HL-60 (cell line): Measurements from ENCODE around the gene DNAJB4.

ENCODE experiments used
- DNase-seq, 2 experiments: peaks; one replicate each; pipeline ENCODE4 v3.0.0-alpha.2; 2010 to 2020; ENCODE audit warnings: low read depth in 1 of 2, low spot score in 1 of 2
- H3K27ac ChIP-seq: fragments of 250-450 bp; sonication (Bioruptor Pico); replicated peaks from 2 replicates; pipeline ENCODE4 v1.5.1; 2020; ENCODE audit warnings: mild to moderate bottlenecking, moderate library complexity
- H3K27me3 ChIP-seq: fragments of 250-450 bp; sonication (Bioruptor Pico); 2 replicates; pipeline ENCODE4 v1.5.1; 2021; ENCODE audit warnings: mild to moderate bottlenecking, moderate library complexity; ENCODE audit not compliant: insufficient read depth, poor library complexity, severe bottlenecking
- H3K4me3 ChIP-seq: replicated peaks from 2 replicates; pipeline ENCODE4 v1.5.1; 2011; ENCODE audit warnings: mild to moderate bottlenecking, control low read depth, low read length; ENCODE audit not compliant: insufficient read depth
- GABPA ChIP-seq: IDR thresholded peaks from 2 replicates; pipeline ENCODE4 v1.6.1; 2012; ENCODE audit warnings: low read depth
- POLR2AphosphoS5 ChIP-seq: IDR thresholded peaks from 2 replicates; pipeline ENCODE4 v1.6.1; 2012; ENCODE audit warnings: low read depth
- SPI1 ChIP-seq: IDR thresholded peaks from 2 replicates; pipeline ENCODE4 v1.6.1; 2012; ENCODE audit warnings: low read depth, mild to moderate bottlenecking, borderline replicate concordance
- TF ChIP-seq, protein P1 (sequence below): IDR thresholded peaks from one replicate; pipeline ENCODE4 v1.5.1; 2011; ENCODE audit warnings: low read length, control low read depth, inconsistent platforms; ENCODE audit not compliant: insufficient read depth
- TF ChIP-seq, protein P2 (sequence below): IDR thresholded peaks from 2 replicates; pipeline ENCODE4 v1.6.1; 2012; ENCODE audit warnings: low read depth; ENCODE audit not compliant: insufficient replicate concordance

The DNAJB4 gene

DNA sequence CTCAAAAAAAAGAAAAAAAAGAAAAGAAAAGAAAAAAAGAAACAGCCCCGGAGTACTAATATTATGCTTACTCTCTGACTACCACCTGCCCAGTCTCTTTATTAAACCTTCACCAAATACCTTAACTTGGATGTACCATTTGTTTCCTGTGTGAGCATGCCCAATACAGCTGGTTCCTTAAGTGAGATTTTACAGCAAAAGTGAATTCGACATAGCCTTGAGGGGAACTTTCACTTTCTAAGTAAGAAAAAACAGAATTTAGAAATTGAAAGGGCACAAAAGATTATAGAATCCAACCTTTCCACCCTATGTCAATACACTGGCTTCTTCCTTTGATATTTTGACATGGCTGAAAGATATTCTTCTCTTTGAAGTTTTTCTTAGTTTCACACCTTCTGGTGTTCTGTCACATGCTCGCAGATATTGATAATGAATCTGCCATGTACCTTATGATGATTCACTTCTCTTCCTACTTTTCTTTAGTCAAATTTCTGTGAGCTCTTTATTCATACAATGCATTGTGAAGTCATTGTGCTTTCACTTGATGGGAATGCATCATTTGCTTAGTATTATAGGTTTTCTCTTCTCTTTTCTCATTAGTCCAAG, 35.8 kb downstream of the DNAJB4 start:
- peaks cover 12% of the 10 kb centered on the region for H3K27me3 ChIP-seq
- no peak for TF ChIP-seq GABPA
- TF ChIP-seq, protein P1, sequence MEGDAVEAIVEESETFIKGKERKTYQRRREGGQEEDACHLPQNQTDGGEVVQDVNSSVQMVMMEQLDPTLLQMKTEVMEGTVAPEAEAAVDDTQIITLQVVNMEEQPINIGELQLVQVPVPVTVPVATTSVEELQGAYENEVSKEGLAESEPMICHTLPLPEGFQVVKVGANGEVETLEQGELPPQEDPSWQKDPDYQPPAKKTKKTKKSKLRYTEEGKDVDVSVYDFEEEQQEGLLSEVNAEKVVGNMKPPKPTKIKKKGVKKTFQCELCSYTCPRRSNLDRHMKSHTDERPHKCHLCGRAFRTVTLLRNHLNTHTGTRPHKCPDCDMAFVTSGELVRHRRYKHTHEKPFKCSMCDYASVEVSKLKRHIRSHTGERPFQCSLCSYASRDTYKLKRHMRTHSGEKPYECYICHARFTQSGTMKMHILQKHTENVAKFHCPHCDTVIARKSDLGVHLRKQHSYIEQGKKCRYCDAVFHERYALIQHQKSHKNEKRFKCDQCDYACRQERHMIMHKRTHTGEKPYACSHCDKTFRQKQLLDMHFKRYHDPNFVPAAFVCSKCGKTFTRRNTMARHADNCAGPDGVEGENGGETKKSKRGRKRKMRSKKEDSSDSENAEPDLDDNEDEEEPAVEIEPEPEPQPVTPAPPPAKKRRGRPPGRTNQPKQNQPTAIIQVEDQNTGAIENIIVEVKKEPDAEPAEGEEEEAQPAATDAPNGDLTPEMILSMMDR: no peak
- TF ChIP-seq POLR2AphosphoS5: no peak
- TF ChIP-seq SPI1: no peak
- TF ChIP-seq, protein P2, sequence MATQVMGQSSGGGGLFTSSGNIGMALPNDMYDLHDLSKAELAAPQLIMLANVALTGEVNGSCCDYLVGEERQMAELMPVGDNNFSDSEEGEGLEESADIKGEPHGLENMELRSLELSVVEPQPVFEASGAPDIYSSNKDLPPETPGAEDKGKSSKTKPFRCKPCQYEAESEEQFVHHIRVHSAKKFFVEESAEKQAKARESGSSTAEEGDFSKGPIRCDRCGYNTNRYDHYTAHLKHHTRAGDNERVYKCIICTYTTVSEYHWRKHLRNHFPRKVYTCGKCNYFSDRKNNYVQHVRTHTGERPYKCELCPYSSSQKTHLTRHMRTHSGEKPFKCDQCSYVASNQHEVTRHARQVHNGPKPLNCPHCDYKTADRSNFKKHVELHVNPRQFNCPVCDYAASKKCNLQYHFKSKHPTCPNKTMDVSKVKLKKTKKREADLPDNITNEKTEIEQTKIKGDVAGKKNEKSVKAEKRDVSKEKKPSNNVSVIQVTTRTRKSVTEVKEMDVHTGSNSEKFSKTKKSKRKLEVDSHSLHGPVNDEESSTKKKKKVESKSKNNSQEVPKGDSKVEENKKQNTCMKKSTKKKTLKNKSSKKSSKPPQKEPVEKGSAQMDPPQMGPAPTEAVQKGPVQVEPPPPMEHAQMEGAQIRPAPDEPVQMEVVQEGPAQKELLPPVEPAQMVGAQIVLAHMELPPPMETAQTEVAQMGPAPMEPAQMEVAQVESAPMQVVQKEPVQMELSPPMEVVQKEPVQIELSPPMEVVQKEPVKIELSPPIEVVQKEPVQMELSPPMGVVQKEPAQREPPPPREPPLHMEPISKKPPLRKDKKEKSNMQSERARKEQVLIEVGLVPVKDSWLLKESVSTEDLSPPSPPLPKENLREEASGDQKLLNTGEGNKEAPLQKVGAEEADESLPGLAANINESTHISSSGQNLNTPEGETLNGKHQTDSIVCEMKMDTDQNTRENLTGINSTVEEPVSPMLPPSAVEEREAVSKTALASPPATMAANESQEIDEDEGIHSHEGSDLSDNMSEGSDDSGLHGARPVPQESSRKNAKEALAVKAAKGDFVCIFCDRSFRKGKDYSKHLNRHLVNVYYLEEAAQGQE: no peak
- DNase-seq: no peak
- no peak overlapping the region for H3K4me3 ChIP-seq
- H3K27ac ChIP-seq: no peak overlapping the region

DNA sequence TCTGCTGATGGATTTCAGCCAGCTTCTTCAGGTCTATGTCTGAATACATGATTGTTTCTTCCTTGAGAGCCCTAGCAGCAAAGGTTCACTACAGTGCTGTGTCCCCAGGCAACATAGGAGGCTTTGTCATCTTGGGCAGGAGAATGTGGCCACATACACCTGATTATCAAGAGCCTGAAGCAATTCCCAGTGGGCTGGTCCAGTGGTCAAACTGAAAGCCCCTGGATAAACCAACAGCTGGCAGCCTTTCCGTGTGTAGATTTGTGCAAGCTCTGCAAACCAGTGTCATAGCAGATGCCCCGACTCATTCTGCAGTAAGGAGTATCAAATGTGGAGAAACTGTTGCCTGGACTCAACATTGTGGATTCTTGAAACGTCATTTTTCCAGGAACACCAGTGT, 38.7 kb downstream of the DNAJB4 start:
- Histone ChIP-seq H3K4me3 (no peak overlapping the region), H3K27ac (no peak overlapping the region), H3K27me3 (peaks cover 31% of the 10 kb centered on the region)
- no peak for DNase-seq
- TF ChIP-seq POLR2AphosphoS5 (no peak), GABPA (no peak), SPI1 (no peak)
- TF ChIP-seq, protein P1: no peak
- TF ChIP-seq, protein P2: no peak

DNA sequence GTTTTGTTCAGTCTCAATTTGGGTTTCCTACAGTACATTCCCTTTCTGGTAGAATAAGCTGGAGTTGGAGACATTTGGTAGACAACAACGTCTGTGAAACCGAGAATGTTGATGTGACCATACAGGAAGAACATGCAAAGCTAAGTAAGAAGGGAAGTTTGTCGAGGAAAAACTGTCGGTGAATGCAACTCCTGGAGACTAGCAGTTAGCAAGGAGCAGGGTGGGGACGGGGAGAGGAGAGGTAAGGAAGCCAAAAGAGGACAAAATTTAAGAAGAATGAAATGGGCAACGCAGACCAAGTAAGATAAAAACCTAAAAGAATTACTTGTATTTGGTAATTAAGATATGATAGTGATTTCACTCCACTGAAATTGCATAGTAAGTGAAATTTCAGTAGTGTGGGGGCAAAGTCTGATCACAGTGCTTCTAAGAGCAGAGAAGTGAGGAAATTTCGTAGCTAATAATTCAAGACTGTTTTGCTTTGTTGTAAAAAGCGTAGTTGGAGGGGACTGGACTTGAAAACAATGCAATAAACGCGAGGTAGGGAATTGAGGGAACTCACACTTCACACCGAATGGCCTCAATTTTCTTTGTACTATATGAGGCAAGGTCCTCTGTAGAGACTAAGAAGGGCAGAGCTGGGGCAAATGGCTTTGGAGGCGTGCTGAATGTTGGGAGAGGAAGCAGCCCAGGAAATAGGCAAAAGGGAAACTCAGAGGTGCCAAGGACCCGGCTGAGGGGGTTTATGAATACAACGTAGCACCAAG, 40.2 kb downstream of the DNAJB4 start:
- Histone ChIP-seq H3K27me3 (peaks cover 31% of the 10 kb centered on the region), H3K4me3 (no peak overlapping the region), H3K27ac (no peak overlapping the region)
- no peak for DNase-seq
- TF ChIP-seq GABPA (no peak), SPI1 (no peak), POLR2AphosphoS5 (no peak)
- TF ChIP-seq, protein P1: no peak
- TF ChIP-seq, protein P2: no peak
